SH-SY5Y (cell line): ENCODE results near the gene BLCAP.

Source experiments
- GATA2 ChIP-seq: IDR thresholded peaks from 2 replicates; pipeline ENCODE4 v1.6.1; 2011; ENCODE audit warnings: mild to moderate bottlenecking, low read depth, low read length
- GATA3 ChIP-seq: IDR thresholded peaks from 2 replicates; pipeline ENCODE4 v1.6.1; 2011; ENCODE audit warnings: low read depth, mild to moderate bottlenecking, low read length, moderate library complexity

GRCh38 chr20:37479925-37480691, 47.6 kb downstream of the BLCAP start:
- TF ChIP-seq GATA3, result no peak
- TF ChIP-seq GATA2, result no peak
